Smooth muscle cell (in vitro differentiated cells): Measurements from ENCODE around the gene KRTAP5-11. TPM values are rescaled to one million over a fixed set of nuclear protein-coding genes. Genes with fewer than 3 reads are reported as not detected.
"Not testable (repeated sequence)": the region's sequence is repeated elsewhere in the genome, so short reads cannot be mapped to it uniquely, and the experiment has no call there.

Experiments used
- DNase-seq: peaks from one replicate; lab custom pipeline; 2025; ENCODE audit not compliant: unreplicated experiment; lab: John Stamatoyannopoulos, UW
- H2AFZ ChIP-seq: fragments of 200-600 bp; sonication (generic); 2 replicates; pipeline ENCODE4 v1.6.0; 2016; ENCODE audit warnings: antibody characterized with exemption, low read depth, mild to moderate bottlenecking
- H3F3A ChIP-seq: fragments of 200-600 bp; sonication (generic); 2 replicates; pipeline ENCODE4 v1.6.0; 2017; ENCODE audit warnings: antibody characterized with exemption, low read depth
- H3K27ac ChIP-seq: fragments of 200-600 bp; sonication (generic); 2 replicates; pipeline ENCODE4 v1.5.1; 2016; ENCODE audit warnings: low read depth, mild to moderate bottlenecking
- H3K27me3 ChIP-seq: fragments of 200-600 bp; sonication (generic); 2 replicates; pipeline ENCODE4 v1.6.1; 2016; ENCODE audit warnings: low read depth, mild to moderate bottlenecking
- H3K36me3 ChIP-seq: fragments of 200-600 bp; sonication (generic); 2 replicates; pipeline ENCODE4 v1.5.1; 2016; ENCODE audit warnings: low read depth
- H3K4me1 ChIP-seq: fragments of 200-600 bp; sonication (generic); 2 replicates; pipeline ENCODE4 v1.5.1; 2016; ENCODE audit warnings: low read depth
- H3K4me2 ChIP-seq: fragments of 200-600 bp; sonication (generic); 2 replicates; pipeline ENCODE4 v1.6.0; 2016; ENCODE audit warnings: mild to moderate bottlenecking
- H3K4me3 ChIP-seq: fragments of 200-600 bp; sonication (generic); 2 replicates; pipeline ENCODE4 v1.5.1; 2016; ENCODE audit warnings: mild to moderate bottlenecking
- H3K79me2 ChIP-seq: fragments of 200-600 bp; sonication (generic); 2 replicates; pipeline ENCODE4 v1.6.0; 2016; ENCODE audit warnings: low read depth, mild to moderate bottlenecking
- H3K9ac ChIP-seq: fragments of 200-600 bp; sonication (generic); 2 replicates; pipeline ENCODE4 v1.6.0; 2016; ENCODE audit warnings: low read depth
- H3K9me3 ChIP-seq: fragments of 200-600 bp; sonication (generic); replicated peaks from 2 replicates; pipeline ENCODE4 v1.5.1; 2016; ENCODE audit warnings: low read depth
- H4K20me1 ChIP-seq: fragments of 200-600 bp; sonication (generic); 2 replicates; pipeline ENCODE4 v1.6.0; 2016; ENCODE audit warnings: low read depth
- WGBS: methylation state at CpG from one replicate; pipeline ENCODE4 v1.1.7; 2016; ENCODE audit warnings: low lambda C conversion rate; 5-methylcytosine and 5-hydroxymethylcytosine counted together
- polyA plus RNA-seq: library from polyadenylated mRNA; unstranded; fragments of >200 nt; fragmentation: Nextera tagmentation; extraction: Ambion mirVana; gene quantifications from 2 replicates; pipeline ENCODE4 v1.2.1, GENCODE V29; 2016
- total RNA-seq: library from RNA; depleted of rRNA; stranded (reverse); fragments of >200 nt; gene quantifications from 2 replicates; pipeline ENCODE4 v1.2.3, GENCODE V29; 2014
- TF ChIP-seq, protein P1 (sequence below): fragments of 200-600 bp; sonication (generic); IDR thresholded peaks from 2 replicates; pipeline ENCODE4 v1.5.1; 2017; ENCODE audit warnings: borderline replicate concordance, mild to moderate bottlenecking, antibody characterized with exemption; ENCODE audit not compliant: insufficient read depth, poor library complexity, severe bottlenecking

The KRTAP5-11 gene
- total and polyA plus RNA-seq, 2 experiments from 2014 or later, result not detected

DNA sequence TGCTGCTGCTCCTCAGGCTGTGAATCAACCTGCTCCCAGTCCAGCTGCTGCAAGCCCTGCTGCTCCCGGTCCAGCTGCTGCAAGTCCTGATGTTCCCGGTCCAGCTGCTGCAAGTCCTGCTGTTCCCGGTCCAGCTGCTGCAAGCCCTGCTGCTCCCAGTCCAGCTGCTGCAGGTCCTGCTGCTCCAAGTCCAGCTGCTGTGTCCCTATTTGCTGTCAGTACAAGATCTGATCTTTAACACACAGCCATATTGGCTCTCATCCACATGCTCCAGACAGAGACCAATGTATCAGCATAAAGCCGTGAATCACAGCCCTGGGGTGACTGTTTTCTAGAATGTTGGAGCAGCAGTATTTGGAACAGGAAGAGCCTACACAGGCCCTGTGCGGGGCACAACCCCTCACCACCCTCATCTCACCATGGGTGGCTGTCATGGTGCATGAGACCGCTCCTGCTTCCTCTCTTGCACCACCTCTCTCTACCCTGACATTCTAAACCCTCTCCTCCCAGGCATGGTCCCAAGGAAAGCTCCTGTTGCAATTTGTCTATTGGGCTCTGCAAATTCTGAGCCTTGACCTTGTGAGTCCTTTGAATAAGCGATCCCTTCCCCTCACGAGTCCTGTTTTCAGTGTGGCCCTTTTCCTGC, 13.8 kb downstream of the KRTAP5-11 start:
- no peaks in the 10 kb centered on the region for H3K9me3 ChIP-seq
- H3K27me3 ChIP-seq, result peaks cover 8% of the 10 kb centered on the region
- H3K4me2 ChIP-seq, result no peak overlapping the region
- H3K79me2 ChIP-seq, result no peaks in the 10 kb centered on the region
- no peak overlapping the region for H2AFZ ChIP-seq
- H3F3A ChIP-seq, result no peaks in the 10 kb centered on the region
- no peaks in the 10 kb centered on the region for H4K20me1 ChIP-seq
- 85% methylated on average over 8 of the region's 8 CpGs for WGBS
- H3K4me3 ChIP-seq, result no peak overlapping the region
- H3K27ac ChIP-seq, result no peak overlapping the region
- DNase-seq, result no peak
- TF ChIP-seq, protein P1, sequence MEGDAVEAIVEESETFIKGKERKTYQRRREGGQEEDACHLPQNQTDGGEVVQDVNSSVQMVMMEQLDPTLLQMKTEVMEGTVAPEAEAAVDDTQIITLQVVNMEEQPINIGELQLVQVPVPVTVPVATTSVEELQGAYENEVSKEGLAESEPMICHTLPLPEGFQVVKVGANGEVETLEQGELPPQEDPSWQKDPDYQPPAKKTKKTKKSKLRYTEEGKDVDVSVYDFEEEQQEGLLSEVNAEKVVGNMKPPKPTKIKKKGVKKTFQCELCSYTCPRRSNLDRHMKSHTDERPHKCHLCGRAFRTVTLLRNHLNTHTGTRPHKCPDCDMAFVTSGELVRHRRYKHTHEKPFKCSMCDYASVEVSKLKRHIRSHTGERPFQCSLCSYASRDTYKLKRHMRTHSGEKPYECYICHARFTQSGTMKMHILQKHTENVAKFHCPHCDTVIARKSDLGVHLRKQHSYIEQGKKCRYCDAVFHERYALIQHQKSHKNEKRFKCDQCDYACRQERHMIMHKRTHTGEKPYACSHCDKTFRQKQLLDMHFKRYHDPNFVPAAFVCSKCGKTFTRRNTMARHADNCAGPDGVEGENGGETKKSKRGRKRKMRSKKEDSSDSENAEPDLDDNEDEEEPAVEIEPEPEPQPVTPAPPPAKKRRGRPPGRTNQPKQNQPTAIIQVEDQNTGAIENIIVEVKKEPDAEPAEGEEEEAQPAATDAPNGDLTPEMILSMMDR, result no peak
- no peaks in the 10 kb centered on the region for H3K36me3 ChIP-seq
- no peak overlapping the region for H3K9ac ChIP-seq
- no peaks in the 10 kb centered on the region for H3K4me1 ChIP-seq

DNA sequence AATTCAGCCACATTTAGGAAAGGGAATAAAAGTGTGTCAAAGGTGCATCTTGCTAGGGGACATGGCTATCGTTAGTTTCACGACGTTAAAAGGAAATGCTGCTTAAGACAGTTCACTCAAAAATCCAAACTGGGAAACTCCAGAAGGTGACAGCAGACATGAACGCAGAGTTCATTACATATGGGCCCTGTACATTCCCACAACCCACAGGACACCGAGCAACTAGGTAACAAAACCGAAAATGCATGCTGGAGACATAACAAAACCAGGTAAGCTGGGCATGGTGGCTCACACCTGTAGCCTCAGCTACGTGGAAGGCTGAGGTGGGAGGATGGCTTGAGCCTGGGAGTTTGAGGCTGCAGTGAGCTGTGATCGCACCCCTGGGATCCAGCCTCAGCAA, 15.0 kb downstream of the KRTAP5-11 start:
- H2AFZ ChIP-seq, H3K36me3 ChIP-seq, H3K9ac ChIP-seq, H3K27me3 ChIP-seq, H3K9me3 ChIP-seq, H3F3A ChIP-seq, H3K79me2 ChIP-seq, H4K20me1 ChIP-seq, DNase-seq, H3K4me3 ChIP-seq, H3K4me2 ChIP-seq, H3K27ac ChIP-seq, H3K4me1 ChIP-seq: not testable (repeated sequence)
- 66% methylated on average over 8 of the region's 8 CpGs for WGBS

DNA sequence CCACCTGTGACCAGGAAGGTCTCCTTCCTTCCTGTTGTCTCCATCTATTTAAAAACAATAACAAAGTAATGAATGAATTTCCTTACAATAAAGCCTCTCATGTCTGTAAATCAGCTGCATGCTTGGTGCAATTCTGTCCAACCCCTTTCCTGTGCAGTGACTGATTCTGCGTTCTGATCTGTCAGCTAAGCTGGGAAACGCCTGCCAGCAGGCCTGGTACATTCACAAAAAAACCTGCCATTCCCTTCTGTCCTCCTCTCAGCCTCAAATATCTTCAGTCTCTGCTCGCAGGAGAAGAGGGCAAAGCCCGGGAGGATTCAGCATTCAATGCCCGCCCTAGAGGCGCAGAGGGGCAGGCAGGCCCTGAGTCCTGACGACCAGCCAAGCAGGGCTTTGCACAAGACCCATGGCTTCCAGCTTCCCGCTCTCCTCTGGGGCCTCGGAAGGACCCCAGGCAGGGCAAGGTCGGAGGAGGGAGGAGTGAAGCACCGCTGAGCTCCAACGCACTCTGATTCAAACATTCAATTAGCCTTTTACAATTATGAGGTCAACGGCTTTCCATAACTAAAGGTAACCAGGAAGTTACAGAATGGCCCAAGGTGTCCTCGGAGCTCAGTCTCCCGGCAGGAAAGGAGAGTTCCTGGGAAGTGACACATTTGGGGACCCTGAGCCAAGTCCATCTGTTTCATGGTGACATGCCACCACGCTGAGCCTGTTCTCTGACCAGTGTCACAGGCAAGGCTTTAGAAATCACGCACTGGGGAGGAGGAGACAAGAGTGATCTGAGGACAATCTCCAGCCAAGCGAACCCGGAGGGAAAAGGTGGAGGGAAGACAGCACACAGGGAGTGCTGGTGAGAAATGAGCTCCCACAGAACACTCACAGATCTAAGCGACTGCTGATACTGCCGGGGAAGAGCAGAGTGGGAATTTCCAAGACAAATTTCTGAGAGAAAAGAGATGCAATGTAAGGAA, 15.8 kb downstream of the KRTAP5-11 start:
- H3K9ac ChIP-seq, H3K79me2 ChIP-seq, H3K9me3 ChIP-seq, H3K36me3 ChIP-seq, H4K20me1 ChIP-seq, H3K4me3 ChIP-seq, H3K27me3 ChIP-seq, H3K4me2 ChIP-seq, H3K4me1 ChIP-seq, DNase-seq, H3F3A ChIP-seq, H3K27ac ChIP-seq, H2AFZ ChIP-seq: not testable (repeated sequence)
- WGBS, result 65% methylated on average over 21 of the region's 21 CpGs

DNA sequence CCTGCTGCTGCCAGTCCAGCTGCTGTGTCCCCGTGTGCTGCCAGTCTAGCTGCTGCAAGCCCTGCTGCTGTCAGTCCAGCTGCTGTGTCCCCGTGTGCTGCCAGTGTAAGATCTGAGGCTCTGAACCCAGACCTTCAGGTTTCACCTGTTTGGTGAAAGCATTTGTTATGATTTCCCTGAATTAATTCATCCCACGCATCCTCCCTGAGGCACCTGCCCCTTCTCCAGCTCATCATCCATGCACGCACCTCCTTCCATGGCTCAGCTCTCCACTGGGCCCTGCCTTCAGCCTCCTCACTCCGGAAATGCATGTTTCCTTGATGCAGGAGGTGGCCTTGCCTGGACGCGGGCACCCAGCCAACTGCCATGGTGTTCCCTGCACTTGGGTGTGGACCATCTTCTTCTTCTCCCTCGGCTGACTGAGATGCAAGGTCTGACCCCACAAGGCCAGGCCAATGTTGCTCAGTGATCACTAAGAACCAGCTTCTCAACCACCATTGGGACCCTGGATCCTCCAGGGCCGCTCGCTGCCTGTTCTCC, 16.5 kb downstream of the KRTAP5-11 start:
- H3K9ac ChIP-seq, result no peak overlapping the region
- peaks cover 10% of the 10 kb centered on the region for H3K27me3 ChIP-seq
- no peaks in the 10 kb centered on the region for H3K9me3 ChIP-seq
- TF ChIP-seq, protein P1, result no peak
- H3K36me3 ChIP-seq, result no peaks in the 10 kb centered on the region
- H3K4me1 ChIP-seq, result no peaks in the 10 kb centered on the region
- no peak for DNase-seq
- no peak overlapping the region for H3K4me3 ChIP-seq
- H3K4me2 ChIP-seq, result no peak overlapping the region
- H3F3A ChIP-seq, result no peaks in the 10 kb centered on the region
- H4K20me1 ChIP-seq, result no peaks in the 10 kb centered on the region
- 89% methylated on average over 10 of the region's 10 CpGs for WGBS
- H3K27ac ChIP-seq, result no peak overlapping the region
- H3K79me2 ChIP-seq, result no peaks in the 10 kb centered on the region
- no peak overlapping the region for H2AFZ ChIP-seq
